ENCODE results near the gene BRAF. TPM values are rescaled to one million over a fixed set of nuclear protein-coding genes. Genes with fewer than 3 reads are reported as not detected.

Gene BRAF
- total RNA-seq, 6 experiments from 2014 or later: 9.0 to 17.7 (median 13.2) TPM

- Histone ChIP-seq H3K4me3 (no peak overlapping the region), H3K27me3 (no peaks in the 10 kb centered on the region), H3K9me3 (no peaks in the 10 kb centered on the region), H3K4me1 (no peaks in the 10 kb centered on the region), H3K27ac (no peak overlapping the region), H3K36me3 (no peaks in the 10 kb centered on the region)
- DNase-seq (no peak), ATAC-seq (no peak)
- 97% methylated on average over 2 of the region's 2 CpGs for WGBS (ENCODE audit: insufficient coverage, low coverage, low lambda C conversion rate, missing lambda C conversion rate)
- TF ChIP-seq CTCF (IDR thresholded peaks at IDR 0.05) (no peak), POLR2A (IDR thresholded peaks at IDR 0.05) (no peak)
- intact Hi-C loops (cut with DNase I): no loop called here
Measured at GRCh38 chr7:140863184-140863583, 61.5 kb downstream of the BRAF start.

GRCh38 chr7:140857048-140857447 lies 67.7 kb downstream of the BRAF start:
- no peaks in the 10 kb centered on the region for H3K27me3 ChIP-seq
- no peak for DNase-seq
- no peaks in the 10 kb centered on the region for H3K9me3 ChIP-seq
- H3K27ac ChIP-seq: no peak overlapping the region
- H3K4me3 ChIP-seq: no peak overlapping the region
- H3K36me3 ChIP-seq: no peaks in the 10 kb centered on the region
- TF ChIP-seq POLR2A (IDR thresholded peaks at IDR 0.05): no peak
- TF ChIP-seq CTCF (IDR thresholded peaks at IDR 0.05): no peak
- WGBS (ENCODE audit: insufficient coverage, low coverage, low lambda C conversion rate, missing lambda C conversion rate): 63% methylated on average over 1 of the region's 2 CpGs
- H3K4me1 ChIP-seq: no peaks in the 10 kb centered on the region
- intact Hi-C loops (cut with DNase I): no loop called here
- ATAC-seq: no peak

- WGBS (ENCODE audit: insufficient coverage, low coverage, low lambda C conversion rate, missing lambda C conversion rate): 43% methylated on average over 1 of the region's 1 CpG
- no peaks in the 10 kb centered on the region for H3K4me1 ChIP-seq
- no peak overlapping the region for H3K27ac ChIP-seq
- H3K4me3 ChIP-seq: no peak overlapping the region
- no peaks in the 10 kb centered on the region for H3K9me3 ChIP-seq
- no peak for ATAC-seq
- peaks cover 0 to 4% (median 0%) of the 10 kb centered on the region in 4 donors for H3K36me3 ChIP-seq
- H3K27me3 ChIP-seq: no peaks in the 10 kb centered on the region
- DNase-seq: no peak
- TF ChIP-seq POLR2A (IDR thresholded peaks at IDR 0.05): no peak
- no peak for TF ChIP-seq CTCF (IDR thresholded peaks at IDR 0.05)
- intact Hi-C loops (cut with DNase I): no loop called here
Measured at GRCh38 chr7:140841166-140841715, 83.5 kb downstream of the BRAF start.

- Histone ChIP-seq H3K27ac (no peak overlapping the region), H3K9me3 (no peaks in the 10 kb centered on the region), H3K4me3 (no peak overlapping the region), H3K36me3 (peaks cover 0 to 3% (median 0%) of the 10 kb centered on the region in 4 donors), H3K27me3 (no peaks in the 10 kb centered on the region), H3K4me1 (no peaks in the 10 kb centered on the region)
- DNase-seq: no peak
- no peak for ATAC-seq
- WGBS (ENCODE audit: insufficient coverage, low coverage, low lambda C conversion rate, missing lambda C conversion rate): 91% methylated on average over 4 of the region's 4 CpGs
- TF ChIP-seq POLR2A (IDR thresholded peaks at IDR 0.05): no peak
- TF ChIP-seq CTCF (IDR thresholded peaks at IDR 0.05): no peak
- intact Hi-C loops (cut with DNase I): no loop called here
Measured at GRCh38 chr7:140831724-140832123, 93.0 kb downstream of the BRAF start.

- Histone ChIP-seq H3K9me3 (no peaks in the 10 kb centered on the region), H3K36me3 (peaks cover 0 to 3% (median 0%) of the 10 kb centered on the region in 4 donors), H3K4me1 (no peaks in the 10 kb centered on the region), H3K27ac (no peak overlapping the region), H3K27me3 (no peaks in the 10 kb centered on the region), H3K4me3 (no peak overlapping the region)
- DNase-seq (no peak), ATAC-seq (no peak)
- 87% methylated on average over 1 of the region's 1 CpG for WGBS (ENCODE audit: insufficient coverage, low coverage, low lambda C conversion rate, missing lambda C conversion rate)
- TF ChIP-seq CTCF (IDR thresholded peaks at IDR 0.05) (no peak), POLR2A (IDR thresholded peaks at IDR 0.05) (no peak)
- intact Hi-C loops (cut with DNase I): no loop called here
Measured at GRCh38 chr7:140829720-140830119, 95.0 kb downstream of the BRAF start.

Measured in right lobe of liver (tissue), 6 donors.